Endothelial cell of umbilical vein (primary cell): ENCODE measurements around the gene JAKMIP1.

Source experiments
- CTCF ChIP-seq, 2 donors: IDR thresholded peaks; 1 replicate in 1 of 2; 2 replicates in 1 of 2; pipeline ENCODE4 v1.5.1; 2011; ENCODE audit warnings: low read length in 2 of 2, mild to moderate bottlenecking in 2 of 2, moderate library complexity in 2 of 2, control low read depth in 1 of 2, inconsistent platforms in 1 of 2, low read depth in 1 of 2; ENCODE audit not compliant: insufficient read depth in 1 of 2; ENCODE audit errors: extremely low read depth in 1 of 2
- EZH2 ChIP-seq: IDR thresholded peaks from 2 replicates; pipeline ENCODE4 v1.6.1; 2012; ENCODE audit warnings: borderline replicate concordance, low read depth, mild to moderate bottlenecking, moderate library complexity, low read length, inconsistent platforms; ENCODE audit not compliant: severe bottlenecking
- FOS ChIP-seq: IDR thresholded peaks from 2 replicates; pipeline ENCODE4 v1.6.1; 2011; ENCODE audit warnings: mild to moderate bottlenecking, low read length, moderate library complexity, borderline replicate concordance; ENCODE audit not compliant: insufficient read depth
- GATA2 ChIP-seq: IDR thresholded peaks from 2 replicates; pipeline ENCODE4 v1.7.0; 2011; ENCODE audit warnings: low read depth, mild to moderate bottlenecking, moderate library complexity, mixed read lengths, low read length; ENCODE audit not compliant: insufficient read length, insufficient read depth
- JUN ChIP-seq: IDR thresholded peaks from 2 replicates; pipeline ENCODE4 v1.6.1; 2011; ENCODE audit warnings: borderline replicate concordance, low read depth; ENCODE audit not compliant: insufficient read length, insufficient read depth
- MAX ChIP-seq: IDR thresholded peaks from 2 replicates; pipeline ENCODE4 v1.6.1; 2011; ENCODE audit not compliant: insufficient read depth, insufficient read length
- MYC ChIP-seq: IDR thresholded peaks from one replicate; pipeline ENCODE4 v1.6.1; 2011; ENCODE audit warnings: mild to moderate bottlenecking, low read depth, low read length
- POLR2A ChIP-seq: IDR thresholded peaks from 2 replicates; pipeline ENCODE4 v1.6.1; 2012; ENCODE audit warnings: low read depth, mild to moderate bottlenecking, control low read depth, low read length
- POLR2AphosphoS5 ChIP-seq: IDR thresholded peaks from 2 replicates; pipeline ENCODE4 v1.6.1; 2012; ENCODE audit warnings: low read depth, mild to moderate bottlenecking, control low read depth, low read length, moderate library complexity; ENCODE audit not compliant: insufficient read depth

- TF ChIP-seq POLR2AphosphoS5, result no peak
- TF ChIP-seq POLR2A, result no peak
- no peak for TF ChIP-seq CTCF (IDR thresholded peaks at IDR 0.05; ENCODE audit: extremely low read depth in 1 of 2, insufficient read depth in 1 of 2, low read depth in 1 of 2, low read length in 2 of 2)
- TF ChIP-seq EZH2, result no peak
- TF ChIP-seq MAX, result no peak
- TF ChIP-seq FOS, result no peak
- TF ChIP-seq JUN, result no peak
- no peak for TF ChIP-seq MYC
- no peak for TF ChIP-seq GATA2
These were observed 86.7 kb downstream of the JAKMIP1 start for GRCh38 chr4:6113641-6114040.
